Endothelial cell of umbilical vein (primary cell): ENCODE measurements around the gene ADAMTS19.

Experiments used
- CTCF ChIP-seq, 2 donors: IDR thresholded peaks; 1 replicate in 1 of 2; 2 replicates in 1 of 2; pipeline ENCODE4 v1.5.1; 2011; ENCODE audit warnings: low read length in 2 of 2, mild to moderate bottlenecking in 2 of 2, moderate library complexity in 2 of 2, control low read depth in 1 of 2, inconsistent platforms in 1 of 2, low read depth in 1 of 2; ENCODE audit not compliant: insufficient read depth in 1 of 2; ENCODE audit errors: extremely low read depth in 1 of 2
- EZH2 ChIP-seq: IDR thresholded peaks from 2 replicates; pipeline ENCODE4 v1.6.1; 2012; ENCODE audit warnings: borderline replicate concordance, low read depth, mild to moderate bottlenecking, moderate library complexity, low read length, inconsistent platforms; ENCODE audit not compliant: severe bottlenecking
- MYC ChIP-seq: IDR thresholded peaks from one replicate; pipeline ENCODE4 v1.6.1; 2011; ENCODE audit warnings: mild to moderate bottlenecking, low read depth, low read length
- POLR2A ChIP-seq: IDR thresholded peaks from 2 replicates; pipeline ENCODE4 v1.6.1; 2012; ENCODE audit warnings: low read depth, mild to moderate bottlenecking, control low read depth, low read length
- POLR2AphosphoS5 ChIP-seq: IDR thresholded peaks from 2 replicates; pipeline ENCODE4 v1.6.1; 2012; ENCODE audit warnings: low read depth, mild to moderate bottlenecking, control low read depth, low read length, moderate library complexity; ENCODE audit not compliant: insufficient read depth
- TF ChIP-seq, protein P1 (sequence below): IDR thresholded peaks from 2 replicates; pipeline ENCODE4 v1.6.1; 2011; ENCODE audit not compliant: insufficient read depth, insufficient read length

DNA sequence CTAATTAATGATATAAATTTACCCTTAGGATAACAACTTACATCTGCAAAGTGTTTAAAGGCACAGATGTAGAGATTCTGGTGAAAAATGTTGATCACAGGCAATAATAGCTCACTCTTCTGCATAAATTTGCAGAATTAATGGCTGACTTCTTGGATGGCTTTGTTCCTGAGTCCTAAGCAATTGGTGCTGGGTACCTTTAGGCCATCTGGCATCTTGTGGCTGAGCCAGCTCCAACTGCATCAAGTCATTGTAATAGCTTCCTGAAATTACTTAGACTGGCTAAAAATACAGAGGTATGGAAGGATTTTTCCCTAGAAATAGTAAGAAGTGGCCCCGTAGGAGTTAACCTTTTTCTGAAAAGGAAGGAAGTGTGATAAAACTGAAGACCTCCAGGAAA lies 169.5 kb downstream of the ADAMTS19 start:
- no peak for TF ChIP-seq CTCF (IDR thresholded peaks at IDR 0.05; ENCODE audit: extremely low read depth in 1 of 2, insufficient read depth in 1 of 2, low read depth in 1 of 2, low read length in 2 of 2)
- no peak for TF ChIP-seq MYC
- TF ChIP-seq, protein P1, sequence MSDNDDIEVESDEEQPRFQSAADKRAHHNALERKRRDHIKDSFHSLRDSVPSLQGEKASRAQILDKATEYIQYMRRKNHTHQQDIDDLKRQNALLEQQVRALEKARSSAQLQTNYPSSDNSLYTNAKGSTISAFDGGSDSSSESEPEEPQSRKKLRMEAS, result no peak
- TF ChIP-seq POLR2AphosphoS5, result no peak
- TF ChIP-seq EZH2, result no peak
- TF ChIP-seq POLR2A, result no peak
